Right atrium auricular region (tissue), 2 donors: ENCODE data around the gene RUFY2. TPM values are rescaled to one million over a fixed set of nuclear protein-coding genes. Genes with fewer than 3 reads are reported as not detected.

Experiments
- DNase-seq: peaks from one replicate; pipeline ENCODE4 v3.0.0-alpha.2; 2019; ENCODE audit warnings: low spot score
- H3K27ac ChIP-seq, 2 donors: fragments of 200-600 bp; sonication (generic); 1 replicate in 1 of 2; 2 replicates in 1 of 2; pipeline ENCODE4 v1.5.1; 2016 to 2019
- H3K27me3 ChIP-seq, 2 donors: fragments of 200-600 bp; sonication (generic); one replicate each; pipeline versions ENCODE4 v1.5.1 to v1.6.0; 2017 to 2019
- H3K36me3 ChIP-seq: fragments of 200-600 bp; sonication (generic); one replicate; pipeline ENCODE4 v1.5.1; 2016
- H3K4me1 ChIP-seq, 2 donors: fragments of 200-600 bp; sonication (generic); one replicate each; pipeline versions ENCODE4 v1.5.1 to v1.6.0; 2017 to 2019
- H3K4me3 ChIP-seq, 2 donors: fragments of 200-600 bp; sonication (generic); 1 replicate in 1 of 2; 2 replicates in 1 of 2; pipeline ENCODE4 v1.5.1; 2017 to 2019; ENCODE audit warnings: mild to moderate bottlenecking in 1 of 2, moderate library complexity in 1 of 2
- H3K9me3 ChIP-seq, 2 donors: fragments of 200-600 bp; sonication (generic); one replicate each; pipeline ENCODE4 v1.5.1; 2019
- CTCF ChIP-seq, 2 donors: fragments of 200-600 bp; sonication (generic); IDR thresholded peaks; one replicate each; pipeline ENCODE4 v1.5.1; 2019; ENCODE audit warnings: antibody characterized with exemption in 2 of 2
- total RNA-seq, 2 donors: library from RNA; depleted of rRNA; stranded (reverse); fragments of >200 nt; gene quantifications; one replicate each; pipeline ENCODE4 v1.1.0, GENCODE V29; 2016

The RUFY2 gene
- total RNA-seq, 2 donors from 2014 or later, result 8.3 to 11.0 TPM

GRCh38 chr10:68385740-68386139, 21.3 kb downstream of the RUFY2 start:
- peaks cover 61% of the 10 kb centered on the region for H3K36me3 ChIP-seq
- no peaks in the 10 kb centered on the region for H3K27me3 ChIP-seq

GRCh38 chr10:68371604-68372003, 35.5 kb downstream of the RUFY2 start:
- TF ChIP-seq CTCF (IDR thresholded peaks at IDR 0.05), result no peak
- Histone ChIP-seq H3K36me3 (peaks cover 50% of the 10 kb centered on the region), H3K4me3 (no peak overlapping the region), H3K9me3 (peaks cover 0 to 16% of the 10 kb centered on the region in 2 donors), H3K27me3 (no peaks in the 10 kb centered on the region), H3K27ac (no peak overlapping the region), H3K4me1 (no peaks in the 10 kb centered on the region)
- no peak for DNase-seq

More at GRCh38 chr10:68385740-68386139, 21.3 kb downstream of the RUFY2 start:
- no peaks in the 10 kb centered on the region for H3K4me1 ChIP-seq
- H3K9me3 ChIP-seq, result no peaks in the 10 kb centered on the region
- TF ChIP-seq CTCF (IDR thresholded peaks at IDR 0.05), result no peak
- no peak for DNase-seq
- no peak overlapping the region for H3K27ac ChIP-seq
- no peak overlapping the region for H3K4me3 ChIP-seq

GRCh38 chr10:68367121-68367520, 40.0 kb downstream of the RUFY2 start:
- DNase-seq, result no peak
- Histone ChIP-seq H3K27me3 (no peaks in the 10 kb centered on the region), H3K9me3 (peaks cover 0 to 9% of the 10 kb centered on the region in 2 donors), H3K27ac (no peak overlapping the region), H3K36me3 (peaks cover 46% of the 10 kb centered on the region), H3K4me3 (no peak overlapping the region), H3K4me1 (no peaks in the 10 kb centered on the region)
- no peak for TF ChIP-seq CTCF (IDR thresholded peaks at IDR 0.05)

- no peak for DNase-seq
- peaks cover 0 to 4% of the 10 kb centered on the region in 2 donors for H3K9me3 ChIP-seq
- H3K27me3 ChIP-seq, result no peaks in the 10 kb centered on the region
- no peaks in the 10 kb centered on the region for H3K4me1 ChIP-seq
- peaks cover 46% of the 10 kb centered on the region for H3K36me3 ChIP-seq
- no peak for TF ChIP-seq CTCF (IDR thresholded peaks at IDR 0.05)
- H3K27ac ChIP-seq, result no peak overlapping the region
- no peak overlapping the region for H3K4me3 ChIP-seq
Observed at GRCh38 chr10:68366600-68366999, 40.5 kb downstream of the RUFY2 start.

- TF ChIP-seq CTCF (IDR thresholded peaks at IDR 0.05), result no peak
- no peaks in the 10 kb centered on the region for H3K9me3 ChIP-seq
Observed at GRCh38 chr10:68365611-68366010, 41.5 kb downstream of the RUFY2 start.

More at GRCh38 chr10:68365611-68366010, 41.5 kb downstream of the RUFY2 start:
- H3K4me1 ChIP-seq, result no peaks in the 10 kb centered on the region
- H3K27me3 ChIP-seq, result no peaks in the 10 kb centered on the region
- H3K27ac ChIP-seq, result no peak overlapping the region
- no peak overlapping the region for H3K4me3 ChIP-seq
- H3K36me3 ChIP-seq, result peaks cover 43% of the 10 kb centered on the region
- no peak for DNase-seq
